ENCODE measurements around the gene TSTD1.

DNA sequence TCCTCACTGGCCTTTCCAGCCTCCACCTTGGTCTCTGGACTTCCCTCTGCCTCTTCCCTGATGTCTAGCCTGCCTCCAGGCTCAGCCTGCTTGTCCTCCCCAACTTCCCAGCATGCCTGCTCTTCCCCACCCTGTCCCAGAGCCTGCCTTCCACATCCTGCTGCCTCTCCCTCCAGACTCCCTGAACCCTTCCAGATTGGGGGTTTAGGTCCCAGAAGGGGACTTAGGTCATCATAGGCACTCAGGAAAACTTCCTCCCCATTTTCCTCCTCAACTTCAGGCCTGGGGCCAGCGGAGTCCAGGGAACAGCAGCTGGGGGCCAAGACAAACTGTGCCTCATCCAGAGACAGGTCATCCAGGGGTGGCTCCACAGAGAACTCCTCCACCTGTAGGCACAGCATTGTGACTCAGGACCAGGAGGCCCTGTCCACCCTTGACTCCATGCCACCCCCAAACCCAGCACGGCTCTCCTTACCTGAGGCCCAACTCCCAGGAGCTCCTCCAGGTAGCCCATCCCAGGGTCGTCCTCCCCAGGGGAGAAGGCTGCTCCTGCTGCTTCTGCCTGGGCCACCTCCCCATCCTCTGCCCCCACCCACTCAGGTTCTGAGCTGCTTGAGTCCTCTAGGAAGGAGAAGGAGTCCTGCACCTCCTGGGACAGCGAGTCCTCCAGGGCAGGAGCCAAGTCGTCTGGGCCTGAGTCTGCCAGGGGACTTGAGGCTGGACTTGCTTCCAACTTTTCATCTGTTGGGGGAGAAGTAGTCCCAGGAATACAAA, 10.4 kb upstream of the TSTD1 start:
- TF ChIP-seq, protein P1, sequence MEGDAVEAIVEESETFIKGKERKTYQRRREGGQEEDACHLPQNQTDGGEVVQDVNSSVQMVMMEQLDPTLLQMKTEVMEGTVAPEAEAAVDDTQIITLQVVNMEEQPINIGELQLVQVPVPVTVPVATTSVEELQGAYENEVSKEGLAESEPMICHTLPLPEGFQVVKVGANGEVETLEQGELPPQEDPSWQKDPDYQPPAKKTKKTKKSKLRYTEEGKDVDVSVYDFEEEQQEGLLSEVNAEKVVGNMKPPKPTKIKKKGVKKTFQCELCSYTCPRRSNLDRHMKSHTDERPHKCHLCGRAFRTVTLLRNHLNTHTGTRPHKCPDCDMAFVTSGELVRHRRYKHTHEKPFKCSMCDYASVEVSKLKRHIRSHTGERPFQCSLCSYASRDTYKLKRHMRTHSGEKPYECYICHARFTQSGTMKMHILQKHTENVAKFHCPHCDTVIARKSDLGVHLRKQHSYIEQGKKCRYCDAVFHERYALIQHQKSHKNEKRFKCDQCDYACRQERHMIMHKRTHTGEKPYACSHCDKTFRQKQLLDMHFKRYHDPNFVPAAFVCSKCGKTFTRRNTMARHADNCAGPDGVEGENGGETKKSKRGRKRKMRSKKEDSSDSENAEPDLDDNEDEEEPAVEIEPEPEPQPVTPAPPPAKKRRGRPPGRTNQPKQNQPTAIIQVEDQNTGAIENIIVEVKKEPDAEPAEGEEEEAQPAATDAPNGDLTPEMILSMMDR (IDR thresholded peaks at IDR 0.05; ENCODE audit: low read depth, low read length) = no peak
- no peak for TF ChIP-seq EZH2phosphoT487 (IDR thresholded peaks at IDR 0.05; ENCODE audit: low read depth)

All from OCI-LY3 (cell line).